GM20000 (cell line): Measurements from ENCODE around the gene GPC1.

Experiments used
- DNase-seq: peaks from one replicate; pipeline ENCODE4 v3.0.0; 2012; ENCODE audit warnings: low spot score
- TF ChIP-seq, protein P1 (sequence below): IDR thresholded peaks from 2 replicates; pipeline ENCODE4 v1.5.1; 2012; ENCODE audit warnings: mild to moderate bottlenecking, control low read depth; ENCODE audit errors: extremely low read depth, missing control alignments

Gene GPC1

DNA sequence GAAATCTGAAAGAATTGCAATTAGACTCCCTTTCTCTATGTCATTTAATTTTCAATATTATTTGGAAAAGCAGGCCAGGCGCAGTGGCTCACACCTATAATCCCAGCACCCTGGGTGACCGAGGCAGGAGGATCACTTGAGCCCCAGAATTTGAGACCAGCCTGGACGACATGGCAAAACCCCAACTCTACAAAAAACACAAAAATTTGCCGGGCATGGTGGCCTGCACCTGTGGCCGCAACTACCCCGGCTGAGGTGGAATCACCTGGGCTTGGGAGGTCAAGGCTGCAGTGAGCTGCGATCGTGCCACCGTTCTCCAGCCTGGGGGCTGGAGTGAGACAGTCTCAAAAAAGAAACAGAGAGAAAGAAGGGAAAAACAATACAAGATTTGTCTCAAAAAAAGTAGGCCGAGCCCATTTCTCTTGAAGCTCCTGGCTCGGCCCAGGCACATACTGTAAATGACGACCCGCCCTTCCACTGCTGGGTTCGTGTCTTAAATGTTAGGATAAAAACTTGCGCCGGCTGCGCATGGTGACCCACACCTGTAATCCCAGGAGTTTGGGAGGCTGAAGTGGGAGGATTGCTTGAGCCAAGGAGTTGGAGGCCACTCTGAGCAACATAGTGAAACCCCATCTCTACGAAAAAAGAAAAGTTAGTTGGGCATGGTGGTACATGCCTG, 31.1 kb upstream of the GPC1 start:
- DNase-seq: no peak
- TF ChIP-seq, protein P1, sequence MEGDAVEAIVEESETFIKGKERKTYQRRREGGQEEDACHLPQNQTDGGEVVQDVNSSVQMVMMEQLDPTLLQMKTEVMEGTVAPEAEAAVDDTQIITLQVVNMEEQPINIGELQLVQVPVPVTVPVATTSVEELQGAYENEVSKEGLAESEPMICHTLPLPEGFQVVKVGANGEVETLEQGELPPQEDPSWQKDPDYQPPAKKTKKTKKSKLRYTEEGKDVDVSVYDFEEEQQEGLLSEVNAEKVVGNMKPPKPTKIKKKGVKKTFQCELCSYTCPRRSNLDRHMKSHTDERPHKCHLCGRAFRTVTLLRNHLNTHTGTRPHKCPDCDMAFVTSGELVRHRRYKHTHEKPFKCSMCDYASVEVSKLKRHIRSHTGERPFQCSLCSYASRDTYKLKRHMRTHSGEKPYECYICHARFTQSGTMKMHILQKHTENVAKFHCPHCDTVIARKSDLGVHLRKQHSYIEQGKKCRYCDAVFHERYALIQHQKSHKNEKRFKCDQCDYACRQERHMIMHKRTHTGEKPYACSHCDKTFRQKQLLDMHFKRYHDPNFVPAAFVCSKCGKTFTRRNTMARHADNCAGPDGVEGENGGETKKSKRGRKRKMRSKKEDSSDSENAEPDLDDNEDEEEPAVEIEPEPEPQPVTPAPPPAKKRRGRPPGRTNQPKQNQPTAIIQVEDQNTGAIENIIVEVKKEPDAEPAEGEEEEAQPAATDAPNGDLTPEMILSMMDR: no peak

DNA sequence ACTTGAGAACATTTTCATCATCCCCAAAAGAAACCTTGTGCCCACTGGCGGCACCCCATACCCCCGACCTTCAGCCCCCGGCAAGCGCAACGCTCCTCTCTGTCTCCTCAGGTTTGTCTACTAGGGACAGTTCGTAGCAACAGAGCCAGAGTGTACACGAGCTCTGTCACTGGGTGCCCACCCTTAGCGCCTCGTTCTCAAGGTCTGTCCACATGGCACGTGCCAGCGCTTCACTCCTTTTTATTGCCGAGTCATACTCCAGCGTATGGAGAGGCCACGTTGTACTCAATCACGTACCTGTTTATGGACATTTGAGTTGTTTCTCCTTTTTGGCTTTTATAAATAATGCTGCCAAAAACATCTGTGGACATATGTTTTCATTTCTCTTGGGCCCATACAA, 30.3 kb upstream of the GPC1 start:
- DNase-seq: no peak
- TF ChIP-seq, protein P1: no peak

DNA sequence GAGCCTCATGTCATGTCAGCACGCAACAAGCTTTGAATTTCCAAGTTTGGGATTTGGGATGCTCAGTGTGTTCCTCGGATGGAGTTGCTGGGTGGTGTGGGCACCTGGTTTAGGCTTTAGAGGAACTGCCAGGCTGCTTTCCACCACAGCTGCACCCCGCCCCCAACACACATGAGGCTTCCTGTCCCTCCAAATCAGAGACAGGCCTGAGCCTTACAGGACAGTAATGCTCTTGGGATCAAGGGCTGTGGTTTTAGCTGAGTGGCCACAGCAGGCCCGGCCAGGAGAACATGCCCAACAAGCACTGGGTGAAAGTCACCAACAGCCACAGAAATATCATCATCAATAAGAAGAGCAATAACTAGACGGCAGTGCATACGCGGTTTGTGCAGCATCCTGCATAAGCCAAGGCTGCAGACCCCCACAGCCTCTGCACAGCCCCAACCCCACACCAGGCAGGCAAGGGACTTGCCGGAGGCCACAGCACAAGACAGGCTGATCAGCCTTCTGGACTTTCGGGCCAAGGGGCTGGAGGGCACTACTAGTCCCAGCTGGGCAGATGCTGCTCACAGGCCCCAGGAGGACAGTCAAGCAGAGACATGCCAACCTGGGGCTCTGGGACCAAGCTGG, 29.7 kb upstream of the GPC1 start:
- TF ChIP-seq, protein P1: no peak
- no peak for DNase-seq

DNA sequence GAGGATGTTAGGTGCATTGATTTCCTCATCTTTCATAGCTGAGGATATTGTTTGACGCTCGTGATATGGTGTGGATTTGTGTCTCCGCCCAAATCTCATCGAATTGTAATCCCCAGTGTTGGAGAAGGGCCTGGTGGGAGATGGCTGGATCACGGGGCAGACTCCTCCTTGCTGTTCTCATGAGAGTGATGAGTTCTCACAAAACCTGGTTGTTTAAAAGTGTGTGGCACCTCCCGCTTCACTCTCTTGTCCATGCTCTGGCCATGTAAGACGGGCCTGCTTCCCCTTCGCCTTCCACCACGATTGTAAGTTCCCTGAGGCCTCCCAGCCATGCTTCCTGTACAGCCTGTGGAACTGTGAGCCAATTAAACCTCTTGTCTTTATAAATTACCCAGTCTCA, 28.4 kb upstream of the GPC1 start:
- TF ChIP-seq, protein P1: no peak
- DNase-seq: no peak

DNA sequence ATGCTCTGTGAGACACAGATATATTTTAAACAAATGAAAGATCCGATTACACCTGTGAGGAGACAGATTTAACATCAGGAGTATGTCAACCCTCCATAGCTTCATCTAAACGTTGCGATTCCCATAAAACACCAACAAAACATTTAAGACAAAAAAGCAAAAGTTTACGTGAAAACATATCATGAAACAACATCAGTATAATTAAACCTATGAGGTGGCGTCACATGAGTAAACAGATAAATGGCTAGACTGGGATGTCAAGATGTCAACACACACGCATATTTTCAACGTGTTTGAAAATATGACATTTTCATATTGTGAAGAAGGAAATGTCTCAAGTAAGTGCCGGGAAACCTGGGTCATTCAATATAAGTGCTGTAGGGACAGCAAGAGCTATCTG, 25.5 kb upstream of the GPC1 start:
- TF ChIP-seq, protein P1: no peak

DNA sequence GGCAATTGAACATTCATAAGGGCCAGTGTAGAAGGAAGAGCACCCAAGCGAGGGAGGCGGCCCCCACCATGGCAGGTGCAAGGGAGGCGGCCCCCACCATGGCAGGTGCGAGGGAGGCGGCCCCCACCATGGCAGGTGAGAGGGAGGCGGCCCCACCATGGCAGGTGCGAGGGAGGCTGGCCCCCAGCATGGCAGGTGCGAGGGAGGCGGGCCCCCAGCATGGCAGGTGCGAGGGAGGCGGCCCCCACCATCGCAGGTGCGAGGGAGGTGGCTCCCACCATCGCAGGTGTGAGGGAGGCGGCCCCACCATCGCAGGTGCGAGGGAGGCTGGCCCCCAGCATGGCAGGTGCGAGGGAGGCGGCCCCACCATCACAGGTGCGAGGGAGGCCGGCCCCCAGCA, 24.7 kb upstream of the GPC1 start:
- TF ChIP-seq, protein P1: no peak

More for the DNA sequence above, 25.5 kb upstream of the GPC1 start:
- no peak for DNase-seq

DNA sequence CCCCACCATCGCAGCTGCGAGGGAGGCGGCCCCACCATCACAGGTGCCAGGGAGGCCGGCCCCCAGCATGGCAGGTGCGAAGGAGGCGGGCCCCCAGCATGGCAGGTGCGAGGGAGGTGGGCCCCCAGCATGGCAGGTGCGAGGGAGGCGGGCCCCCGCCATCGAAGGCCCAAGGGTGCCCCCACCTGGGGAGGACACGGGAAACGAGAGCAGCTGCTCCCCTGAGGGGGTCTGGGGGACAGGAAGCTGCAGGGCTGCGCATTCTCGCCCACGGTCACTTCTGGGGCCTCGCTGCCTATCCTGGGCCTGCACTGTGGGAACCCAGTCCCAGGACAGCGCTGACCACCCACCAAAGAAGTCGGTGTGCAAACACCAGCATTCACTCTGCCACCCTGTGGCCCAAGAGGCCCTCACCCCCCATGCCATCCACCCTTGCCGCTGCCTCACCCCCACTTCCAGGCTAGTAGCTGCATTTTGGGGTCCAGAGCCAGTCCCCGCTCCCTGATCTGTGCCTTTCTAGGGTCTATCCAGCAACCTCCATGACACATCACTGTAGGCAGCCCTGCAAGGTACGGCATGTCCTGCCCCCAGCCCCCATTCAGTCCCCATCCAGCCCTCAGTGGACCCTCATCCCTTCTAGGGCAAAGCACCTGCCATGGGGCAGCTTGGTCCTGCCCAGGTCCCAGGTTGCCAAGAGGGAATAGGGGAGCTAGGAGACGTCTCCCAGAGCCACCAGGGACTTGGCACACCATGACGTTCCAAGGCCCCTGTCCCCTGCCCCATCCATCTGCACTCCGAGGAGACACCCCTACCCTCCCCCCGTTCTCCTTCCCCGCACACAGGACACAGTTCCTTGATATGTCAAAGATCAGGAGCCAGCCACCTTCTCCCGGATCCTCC, 24.0 kb upstream of the GPC1 start:
- TF ChIP-seq, protein P1: no peak
- DNase-seq: no peak

More for the DNA sequence above, 24.7 kb upstream of the GPC1 start:
- no peak for DNase-seq
